Liver (tissue), 9 donors: ENCODE data around the gene N4BP3. TPM values are rescaled to one million over a fixed set of nuclear protein-coding genes. Genes with fewer than 3 reads are reported as not detected.

Source experiments
- DNase-seq: peaks from one replicate; pipeline ENCODE4 v3.0.0-alpha.2; 2017; ENCODE audit warnings: low spot score
- H3K27ac ChIP-seq, 2 donors: one replicate each; pipeline ENCODE4 v1.7.0; 2013; ENCODE audit warnings: inconsistent platforms in 2 of 2, low read length in 2 of 2, control low read depth in 1 of 2, low read depth in 1 of 2, mild to moderate bottlenecking in 1 of 2
- H3K27me3 ChIP-seq, 4 donors: one replicate each; pipeline versions ENCODE4 v1.6.1 to v1.7.0; 2013; ENCODE audit warnings: low read length in 3 of 4, inconsistent platforms in 1 of 4, mild to moderate bottlenecking in 1 of 4, moderate library complexity in 1 of 4; ENCODE audit not compliant: control insufficient read depth in 4 of 4, insufficient read depth in 4 of 4
- H3K36me3 ChIP-seq, 4 donors: one replicate each; pipeline versions ENCODE4 v1.6.1 to v1.7.0; 2013; ENCODE audit warnings: low read length in 3 of 4, mild to moderate bottlenecking in 3 of 4, low read depth in 1 of 4, moderate library complexity in 1 of 4; ENCODE audit not compliant: control insufficient read depth in 4 of 4, insufficient read depth in 3 of 4
- H3K4me1 ChIP-seq, 4 donors: one replicate each; pipeline versions ENCODE4 v1.6.1 to v1.7.0; 2013; ENCODE audit warnings: low read length in 3 of 4, mild to moderate bottlenecking in 3 of 4, moderate library complexity in 1 of 4; ENCODE audit not compliant: control insufficient read depth in 4 of 4, insufficient read depth in 4 of 4
- H3K4me3 ChIP-seq, 3 donors: one replicate each; pipeline versions ENCODE4 v1.6.1 to v1.7.0; 2013; ENCODE audit warnings: low read length in 3 of 3, control low read depth in 1 of 3, low read depth in 1 of 3, mild to moderate bottlenecking in 1 of 3
- H3K9ac ChIP-seq, 2 donors: one replicate each; pipeline ENCODE4 v1.7.0; 2013; ENCODE audit warnings: low read length in 2 of 2, mild to moderate bottlenecking in 2 of 2, moderate library complexity in 2 of 2, control low read depth in 1 of 2, low read depth in 1 of 2
- H3K9me3 ChIP-seq, 4 donors: one replicate each; pipeline versions ENCODE4 v1.6.1 to v1.7.0; 2013; ENCODE audit warnings: low read length in 3 of 4; ENCODE audit not compliant: control insufficient read depth in 4 of 4
- ATF3 ChIP-seq: IDR thresholded peaks from 2 replicates; pipeline ENCODE4 v1.6.1; 2016; ENCODE audit warnings: antibody characterized with exemption
- CTCF ChIP-seq: fragments of 150-350 bp; IDR thresholded peaks from 2 replicates; pipeline ENCODE4 v1.5.1; 2017; ENCODE audit warnings: improper control_type of control experiment, low read depth, low read length; ENCODE audit not compliant: missing input control
- EGR1 ChIP-seq, 2 donors: IDR thresholded peaks; 2 replicates each; pipeline ENCODE4 v1.6.1; 2016 to 2018; ENCODE audit warnings: antibody characterized with exemption in 2 of 2, low read depth in 2 of 2
- FOXA1 ChIP-seq: IDR thresholded peaks from 2 replicates; pipeline ENCODE4 v1.6.1; 2016; ENCODE audit warnings: antibody characterized with exemption
- FOXA2 ChIP-seq: IDR thresholded peaks from 2 replicates; pipeline ENCODE4 v1.6.1; 2016; ENCODE audit warnings: antibody characterized with exemption
- GABPA ChIP-seq, 2 donors: IDR thresholded peaks in 1 of 2; conservative IDR thresholded peaks in 1 of 2; 2 replicates each; pipeline ENCODE4 v1.6.1; 2016; ENCODE audit warnings: antibody characterized with exemption in 2 of 2, mild to moderate bottlenecking in 1 of 2, moderate library complexity in 1 of 2
- HNF4G ChIP-seq: IDR thresholded peaks from 2 replicates; pipeline ENCODE4 v1.6.1; 2016; ENCODE audit warnings: antibody characterized with exemption
- JUND ChIP-seq, 2 donors: IDR thresholded peaks; 2 replicates each; pipeline ENCODE4 v1.6.1; 2016; ENCODE audit warnings: antibody characterized with exemption in 2 of 2
- MAX ChIP-seq: IDR thresholded peaks from 2 replicates; pipeline ENCODE4 v1.6.1; 2016; ENCODE audit warnings: antibody characterized with exemption
- RAD21 ChIP-seq, 2 donors: IDR thresholded peaks; 2 replicates each; pipeline ENCODE4 v1.6.1; 2016; ENCODE audit warnings: antibody characterized with exemption in 2 of 2, mild to moderate bottlenecking in 2 of 2
- REST ChIP-seq: IDR thresholded peaks from 2 replicates; pipeline ENCODE4 v1.6.1; 2016; ENCODE audit warnings: antibody characterized with exemption, mild to moderate bottlenecking
- RXRA ChIP-seq, 2 donors: IDR thresholded peaks; 2 replicates each; pipeline ENCODE4 v1.6.1; 2017 to 2018; ENCODE audit warnings: antibody characterized with exemption in 2 of 2, mild to moderate bottlenecking in 1 of 2
- SP1 ChIP-seq: IDR thresholded peaks from 2 replicates; pipeline ENCODE4 v1.6.1; 2018; ENCODE audit warnings: antibody characterized with exemption, mild to moderate bottlenecking
- TAF1 ChIP-seq: conservative IDR thresholded peaks from 2 replicates; pipeline ENCODE4 v1.6.1; 2016; ENCODE audit warnings: antibody characterized with exemption, mild to moderate bottlenecking
- YY1 ChIP-seq: IDR thresholded peaks from 2 replicates; pipeline ENCODE4 v1.6.1; 2016; ENCODE audit warnings: antibody characterized with exemption, mild to moderate bottlenecking
- WGBS: extraction: QIAGEN DNeasy Blood & Tissue Kit; methylation state at CpG from one replicate; pipeline ENCODE4 v1.1.7; 2013; 5-methylcytosine and 5-hydroxymethylcytosine counted together
- polyA plus RNA-seq, 2 donors: library from polyadenylated mRNA; stranded (reverse) in 1 of 2; unstranded in 1 of 2; fragments of 200-250 nt in 1 of 2; fragments of >200 nt in 1 of 2; fragmentation: Nextera tagmentation in 1 of 2; extraction: Ambion mirVana in 1 of 2; gene quantifications; one replicate each; pipeline versions ENCODE4 v1.2.1 to v1.2.3, GENCODE V29; 2013 to 2015
- total RNA-seq, 2 donors: library from RNA; depleted of rRNA; stranded (reverse); fragments of >200 nt; gene quantifications; one replicate each; pipeline ENCODE4 v1.2.3, GENCODE V29; 2014
- TF ChIP-seq, protein P1 (sequence below): IDR thresholded peaks from 2 replicates; pipeline ENCODE4 v1.6.1; 2016; ENCODE audit warnings: antibody characterized with exemption
- donor health status: healthy.
- donor health status: healthy.
- donor health status: healthy.
- donor health status: healthy.
- donor health status: healthy.

The N4BP3 gene
- total and polyA plus RNA-seq, 4 donors = 0.06 to 0.28 (median 0.08) TPM; not detected in 1

GRCh38 chr5:178103612-178104011 is 9.7 kb upstream of the N4BP3 start:
- no peak for DNase-seq
- Histone ChIP-seq H3K36me3 (no peaks in the 10 kb centered on the region), H3K4me1 (no peaks in the 10 kb centered on the region), H3K27ac (no peak overlapping the region), H3K4me3 (no peak overlapping the region), H3K9ac (no peak overlapping the region), H3K27me3 (peaks cover 0 to 3% (median 0%) of the 10 kb centered on the region in 4 donors), H3K9me3 (no peaks in the 10 kb centered on the region)
- TF ChIP-seq RAD21 (IDR thresholded peaks at IDR 0.05) (no peak), SP1 (no peak), FOXA1 (no peak), TAF1 (no peak), HNF4G (no peak), FOXA2 (no peak), EGR1 (IDR thresholded peaks at IDR 0.05; ENCODE audit: low read depth in 2 of 2) (no peak), YY1 (no peak), RXRA (IDR thresholded peaks at IDR 0.05) (no peak), CTCF (no peak), ATF3 (no peak), REST (no peak), MAX (no peak)
- TF ChIP-seq, protein P1, sequence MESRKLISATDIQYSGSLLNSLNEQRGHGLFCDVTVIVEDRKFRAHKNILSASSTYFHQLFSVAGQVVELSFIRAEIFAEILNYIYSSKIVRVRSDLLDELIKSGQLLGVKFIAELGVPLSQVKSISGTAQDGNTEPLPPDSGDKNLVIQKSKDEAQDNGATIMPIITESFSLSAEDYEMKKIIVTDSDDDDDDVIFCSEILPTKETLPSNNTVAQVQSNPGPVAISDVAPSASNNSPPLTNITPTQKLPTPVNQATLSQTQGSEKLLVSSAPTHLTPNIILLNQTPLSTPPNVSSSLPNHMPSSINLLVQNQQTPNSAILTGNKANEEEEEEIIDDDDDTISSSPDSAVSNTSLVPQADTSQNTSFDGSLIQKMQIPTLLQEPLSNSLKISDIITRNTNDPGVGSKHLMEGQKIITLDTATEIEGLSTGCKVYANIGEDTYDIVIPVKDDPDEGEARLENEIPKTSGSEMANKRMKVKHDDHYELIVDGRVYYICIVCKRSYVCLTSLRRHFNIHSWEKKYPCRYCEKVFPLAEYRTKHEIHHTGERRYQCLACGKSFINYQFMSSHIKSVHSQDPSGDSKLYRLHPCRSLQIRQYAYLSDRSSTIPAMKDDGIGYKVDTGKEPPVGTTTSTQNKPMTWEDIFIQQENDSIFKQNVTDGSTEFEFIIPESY = no peak
- 90% methylated on average over 12 of the region's 12 CpGs for WGBS

- 60% methylated on average over 5 of the region's 5 CpGs for WGBS
- H3K9ac ChIP-seq = no peak overlapping the region
- no peaks in the 10 kb centered on the region for H3K9me3 ChIP-seq
- no peak overlapping the region for H3K4me3 ChIP-seq
- peaks cover 0 to 3% (median 0%) of the 10 kb centered on the region in 4 donors for H3K27me3 ChIP-seq
- no peaks in the 10 kb centered on the region for H3K4me1 ChIP-seq
- DNase-seq = no peak
- no peaks in the 10 kb centered on the region for H3K36me3 ChIP-seq
- H3K27ac ChIP-seq = no peak overlapping the region
- no peak for TF ChIP-seq GABPA (IDR thresholded peaks at IDR 0.05 in 1 of 2, conservative IDR thresholded peaks at IDR 0.05 in 1 of 2)
- no peak for TF ChIP-seq HNF4G
- TF ChIP-seq FOXA1 = no peak
- TF ChIP-seq TAF1 = no peak
- no peak for TF ChIP-seq JUND (IDR thresholded peaks at IDR 0.05)
- TF ChIP-seq, protein P1 = no peak
- no peak for TF ChIP-seq EGR1 (IDR thresholded peaks at IDR 0.05; ENCODE audit: low read depth in 2 of 2)
- TF ChIP-seq REST = no peak
- TF ChIP-seq SP1 = no peak
- TF ChIP-seq CTCF = no peak
Measured at GRCh38 chr5:178104492-178104891, 8.8 kb upstream of the N4BP3 start.
